Neuronal stem cell (in vitro differentiated cells): ENCODE results near the gene HNRNPA2B1.
A peak's percentile ranks its signal among the peaks of the same experiment; 100 is the strongest.
"Not testable (repeated sequence)": the region's sequence is repeated elsewhere in the genome, so short reads cannot be mapped to it uniquely, and the experiment has no call there.

Experiments
- DNase-seq: peaks from one replicate; pipeline ENCODE4 v3.0.0-alpha.2; 2013; ENCODE audit warnings: low spot score
- H2AFZ ChIP-seq: one replicate; pipeline ENCODE4 v1.6.1; 2013; ENCODE audit warnings: mild to moderate bottlenecking, low read length, inconsistent platforms
- H2AK5ac ChIP-seq: 2 replicates; pipeline ENCODE4 v1.6.1; 2013; ENCODE audit warnings: low read depth, mild to moderate bottlenecking, inconsistent platforms, low read length, moderate library complexity, mixed read lengths
- H2BK120ac ChIP-seq: 2 replicates; pipeline ENCODE4 v1.6.1; 2013; ENCODE audit warnings: low read depth, mild to moderate bottlenecking, inconsistent platforms, low read length, moderate library complexity, mixed read lengths
- H2BK12ac ChIP-seq: one replicate; pipeline ENCODE4 v1.6.1; 2013; ENCODE audit warnings: low read length, inconsistent platforms
- H2BK15ac ChIP-seq: 2 replicates; pipeline ENCODE4 v1.6.1; 2013; ENCODE audit warnings: mild to moderate bottlenecking, low read length, inconsistent platforms, mixed read lengths
- H2BK5ac ChIP-seq: one replicate; pipeline ENCODE4 v1.6.1; 2013; ENCODE audit warnings: inconsistent platforms, mild to moderate bottlenecking, low read length, moderate library complexity
- H3K14ac ChIP-seq: one replicate; pipeline ENCODE4 v1.6.1; 2013; ENCODE audit warnings: low read length, inconsistent platforms
- H3K18ac ChIP-seq: 2 replicates; pipeline ENCODE4 v1.6.1; 2013; ENCODE audit warnings: low read length, inconsistent platforms
- H3K23ac ChIP-seq: 2 replicates; pipeline ENCODE4 v1.6.1; 2013; ENCODE audit warnings: low read depth, mild to moderate bottlenecking, mixed read lengths, low read length, inconsistent platforms; ENCODE audit not compliant: poor library complexity
- H3K27ac ChIP-seq: replicated peaks from 3 replicates; pipeline ENCODE4 v1.5.1; 2013; ENCODE audit warnings: low read length, inconsistent platforms
- H3K27me3 ChIP-seq, 3 experiments: 2 replicates each; pipeline ENCODE4 v1.6.1; 2013; ENCODE audit warnings: low read length in 3 of 3, mild to moderate bottlenecking in 2 of 3, inconsistent platforms in 1 of 3, low read depth in 1 of 3, mixed read lengths in 1 of 3, moderate library complexity in 1 of 3; ENCODE audit not compliant: control insufficient read depth in 3 of 3, insufficient read depth in 3 of 3
- H3K36me3 ChIP-seq, 2 donors: replicated peaks in 1 of 2; 2 replicates each; pipeline ENCODE4 v1.6.1; 2013; ENCODE audit warnings: low read length in 2 of 2; ENCODE audit not compliant: control insufficient read depth in 2 of 2, insufficient read depth in 2 of 2
- H3K4ac ChIP-seq: 2 replicates; pipeline ENCODE4 v1.6.1; 2013; ENCODE audit warnings: inconsistent platforms, mild to moderate bottlenecking, low read length, moderate library complexity
- H3K4me1 ChIP-seq, 2 donors: 1 replicate in 1 of 2; 2 replicates in 1 of 2; pipeline ENCODE4 v1.6.1; 2013; ENCODE audit warnings: low read length in 2 of 2, low read depth in 1 of 2; ENCODE audit not compliant: control insufficient read depth in 2 of 2, insufficient read depth in 1 of 2
- H3K4me2 ChIP-seq: one replicate; pipeline ENCODE4 v1.6.1; 2013; ENCODE audit warnings: mild to moderate bottlenecking, low read length, inconsistent platforms; ENCODE audit not compliant: insufficient read depth, poor library complexity, severe bottlenecking
- H3K4me3 ChIP-seq, 2 donors: 2 replicates each; pipeline ENCODE4 v1.5.1; 2013; ENCODE audit warnings: low read length in 2 of 2, mild to moderate bottlenecking in 2 of 2, inconsistent platforms in 1 of 2, moderate library complexity in 1 of 2
- H3K79me1 ChIP-seq: one replicate; pipeline ENCODE4 v1.6.1; 2013; ENCODE audit warnings: low read depth, mild to moderate bottlenecking, inconsistent platforms, low read length, moderate library complexity
- H3K9ac ChIP-seq: one replicate; pipeline ENCODE4 v1.6.1; 2013; ENCODE audit warnings: mild to moderate bottlenecking, low read depth, low read length, inconsistent platforms; ENCODE audit not compliant: poor library complexity
- H3K9me3 ChIP-seq, 2 donors: replicated peaks in 1 of 2; 2 replicates each; pipeline versions ENCODE3 to v1.6.1; 2013; ENCODE audit warnings: low read length in 2 of 2, mild to moderate bottlenecking in 2 of 2, inconsistent platforms in 1 of 2, low read depth in 1 of 2, mixed read lengths in 1 of 2, moderate library complexity in 1 of 2; ENCODE audit not compliant: control insufficient read depth in 2 of 2, insufficient read depth in 1 of 2
- H4K8ac ChIP-seq: one replicate; pipeline ENCODE4 v1.6.1; 2013; ENCODE audit warnings: low read depth, mild to moderate bottlenecking, inconsistent platforms, low read length, moderate library complexity
- H4K91ac ChIP-seq: one replicate; pipeline ENCODE4 v1.6.1; 2013; ENCODE audit warnings: low read length, low read depth, mild to moderate bottlenecking, inconsistent platforms; ENCODE audit not compliant: poor library complexity
- WGBS, 2 donors: extraction: QIAGEN DNeasy Blood & Tissue Kit; methylation state at CpG; one replicate each; pipeline ENCODE4 v1.1.7; 2013; ENCODE audit warnings: missing lambda C conversion rate in 2 of 2, mixed read lengths in 1 of 2; ENCODE audit not compliant: insufficient read length in 2 of 2, insufficient replicate concordance in 1 of 2; ENCODE audit errors: extremely low coverage in 2 of 2; 5-methylcytosine and 5-hydroxymethylcytosine counted together

The HNRNPA2B1 gene

DNA sequence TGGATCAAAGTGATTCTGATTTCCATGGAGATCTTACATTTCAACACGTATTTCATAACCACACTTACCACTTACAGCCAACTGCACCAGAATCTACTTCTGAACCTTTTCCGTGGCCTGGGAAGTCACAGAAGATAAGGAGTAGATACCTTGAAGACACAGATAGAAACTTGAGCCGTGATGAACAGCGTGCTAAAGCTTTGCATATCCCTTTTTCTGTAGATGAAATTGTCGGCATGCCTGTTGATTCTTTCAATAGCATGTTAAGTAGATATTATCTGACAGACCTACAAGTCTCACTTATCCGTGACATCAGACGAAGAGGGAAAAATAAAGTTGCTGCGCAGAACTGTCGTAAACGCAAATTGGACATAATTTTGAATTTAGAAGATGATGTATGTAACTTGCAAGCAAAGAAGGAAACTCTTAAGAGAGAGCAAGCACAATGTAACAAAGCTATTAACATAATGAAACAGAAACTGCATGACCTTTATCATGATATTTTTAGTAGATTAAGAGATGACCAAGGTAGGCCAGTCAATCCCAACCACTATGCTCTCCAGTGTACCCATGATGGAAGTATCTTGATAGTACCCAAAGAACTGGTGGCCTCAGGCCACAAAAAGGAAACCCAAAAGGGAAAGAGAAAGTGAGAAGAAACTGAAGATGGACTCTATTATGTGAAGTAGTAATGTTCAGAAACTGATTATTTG, 15.3 kb downstream of the HNRNPA2B1 start:
- H2BK15ac ChIP-seq = no peak overlapping the region
- H3K27ac ChIP-seq = peak overlapping the region; percentile 25
- H3K79me1 ChIP-seq = no peaks in the 10 kb centered on the region
- no peak overlapping the region for H2AFZ ChIP-seq
- DNase-seq = no peak
- no peak overlapping the region for H2BK120ac ChIP-seq
- no CpG with 5 or more reads among the region's 10 CpGs for WGBS, 2 donors
- H3K36me3 ChIP-seq = peaks cover 3 to 36% of the 10 kb centered on the region in 2 donors
- no peaks in the 10 kb centered on the region for H3K4me1 ChIP-seq
- no peak overlapping the region for H3K14ac ChIP-seq
- H3K9me3 ChIP-seq = no peaks in the 10 kb centered on the region
- H4K8ac ChIP-seq = no peak overlapping the region
- H3K18ac ChIP-seq = no peak overlapping the region
- no peaks in the 10 kb centered on the region for H3K27me3 ChIP-seq
- no peak overlapping the region for H3K9ac ChIP-seq
- H2BK5ac ChIP-seq = no peak overlapping the region
- no peak overlapping the region for H2AK5ac ChIP-seq
- H3K4ac ChIP-seq = no peak overlapping the region
- no peak overlapping the region for H3K4me2 ChIP-seq
- H2BK12ac ChIP-seq = no peak overlapping the region
- H3K4me3 ChIP-seq = no peak overlapping the region
- no peak overlapping the region for H4K91ac ChIP-seq
- no peak overlapping the region for H3K23ac ChIP-seq

DNA sequence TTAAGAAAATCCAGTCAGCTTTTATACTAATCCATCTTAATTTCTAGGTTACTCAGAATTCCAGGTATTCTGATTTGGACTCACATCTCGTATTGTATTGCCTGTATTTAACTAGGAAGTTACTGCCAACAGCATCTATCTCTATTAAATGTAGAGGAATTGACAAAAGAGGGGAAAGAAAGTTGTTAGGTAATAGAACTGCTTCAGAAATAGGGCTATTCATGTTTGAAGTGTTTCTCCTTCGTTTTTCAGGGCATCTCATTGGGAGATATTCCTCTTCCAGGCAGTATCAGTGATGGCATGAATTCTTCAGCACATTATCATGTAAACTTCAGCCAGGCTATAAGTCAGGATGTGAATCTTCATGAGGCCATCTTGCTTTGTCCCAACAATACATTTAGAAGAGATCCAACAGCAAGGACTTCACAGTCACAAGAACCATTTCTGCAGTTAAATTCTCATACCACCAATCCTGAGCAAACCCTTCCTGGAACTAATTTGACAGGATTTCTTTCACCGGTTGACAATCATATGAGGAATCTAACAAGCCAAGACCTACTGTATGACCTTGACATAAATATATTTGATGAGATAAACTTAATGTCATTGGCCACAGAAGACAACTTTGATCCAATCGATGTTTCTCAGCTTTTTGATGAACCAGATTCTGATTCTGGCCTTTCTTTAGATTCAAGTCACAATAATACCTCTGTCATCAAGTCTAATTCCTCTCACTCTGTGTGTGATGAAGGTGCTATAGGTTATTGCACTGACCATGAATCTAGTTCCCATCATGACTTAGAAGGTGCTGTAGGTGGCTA, 16.1 kb downstream of the HNRNPA2B1 start:
- H2BK5ac ChIP-seq, H2AFZ ChIP-seq, H3K23ac ChIP-seq, H3K4me2 ChIP-seq, H3K4me1 ChIP-seq, H3K18ac ChIP-seq, H2BK15ac ChIP-seq, H2BK120ac ChIP-seq, H4K8ac ChIP-seq, H3K4me3 ChIP-seq, H3K27me3 ChIP-seq, H4K91ac ChIP-seq, H2AK5ac ChIP-seq, H3K79me1 ChIP-seq, H3K9me3 ChIP-seq, H3K4ac ChIP-seq, DNase-seq, H2BK12ac ChIP-seq, H3K9ac ChIP-seq, H3K14ac ChIP-seq: not testable (repeated sequence)
- peaks cover 2 to 28% of the 10 kb centered on the region in 2 donors for H3K36me3 ChIP-seq
- whole genome bisulfite sequencing, 2 donors = no CpG with 5 or more reads among the region's 4 CpGs
- peak overlapping the region; percentile 25 for H3K27ac ChIP-seq

DNA sequence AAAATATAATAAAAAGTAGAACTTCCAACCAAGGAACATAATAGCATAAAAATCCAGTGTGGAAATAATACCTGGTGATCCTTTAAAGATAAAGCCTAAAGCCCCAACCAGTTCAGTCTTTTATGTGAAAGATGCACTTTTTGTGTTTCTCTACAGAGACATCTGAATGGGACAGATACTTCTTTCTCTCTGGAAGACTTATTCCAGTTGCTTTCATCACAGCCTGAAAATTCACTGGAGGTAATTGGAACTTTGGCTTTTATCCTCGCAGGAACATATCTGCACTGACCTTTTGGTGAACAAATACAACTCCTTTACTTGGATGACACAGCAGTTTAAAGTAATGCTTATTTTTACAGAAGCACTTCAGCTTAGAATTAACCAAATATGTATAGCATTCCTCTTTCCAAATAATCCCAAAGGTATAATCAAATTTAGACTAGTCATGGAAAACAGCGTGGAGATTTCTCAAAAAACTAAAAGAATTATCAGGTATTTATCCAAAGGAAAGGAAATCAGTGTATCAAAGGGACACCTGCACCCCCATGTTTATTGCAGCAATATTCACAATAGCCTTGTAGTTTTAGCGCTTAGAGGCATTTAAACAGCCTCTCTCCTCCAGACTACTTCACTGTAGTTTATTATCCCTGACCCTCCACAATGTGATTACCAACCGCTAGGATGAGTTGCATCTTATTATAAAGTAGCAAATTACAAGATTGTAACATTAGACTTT, 16.8 kb downstream of the HNRNPA2B1 start:
- Histone ChIP-seq H3K4me3 (no peak overlapping the region), H4K91ac (no peak overlapping the region), H2BK120ac (no peak overlapping the region), H3K27ac (peak overlapping the region; percentile 41), H3K4ac (no peak overlapping the region), H3K23ac (no peak overlapping the region), H3K79me1 (no peaks in the 10 kb centered on the region), H3K27me3 (no peaks in the 10 kb centered on the region), H3K9ac (no peak overlapping the region), H3K9me3 (no peaks in the 10 kb centered on the region), H3K4me2 (no peak overlapping the region), H3K36me3 (peaks cover 2 to 20% of the 10 kb centered on the region in 2 donors), H2BK5ac (no peak overlapping the region), H3K18ac (no peak overlapping the region), H2AFZ (no peak overlapping the region), H3K14ac (no peak overlapping the region), H2AK5ac (no peak overlapping the region), H2BK15ac (no peak overlapping the region), H2BK12ac (no peak overlapping the region), H3K4me1 (no peaks in the 10 kb centered on the region), H4K8ac (no peak overlapping the region)
- DNase-seq = no peak
- WGBS, 2 donors = no CpG with 5 or more reads among the region's 4 CpGs

DNA sequence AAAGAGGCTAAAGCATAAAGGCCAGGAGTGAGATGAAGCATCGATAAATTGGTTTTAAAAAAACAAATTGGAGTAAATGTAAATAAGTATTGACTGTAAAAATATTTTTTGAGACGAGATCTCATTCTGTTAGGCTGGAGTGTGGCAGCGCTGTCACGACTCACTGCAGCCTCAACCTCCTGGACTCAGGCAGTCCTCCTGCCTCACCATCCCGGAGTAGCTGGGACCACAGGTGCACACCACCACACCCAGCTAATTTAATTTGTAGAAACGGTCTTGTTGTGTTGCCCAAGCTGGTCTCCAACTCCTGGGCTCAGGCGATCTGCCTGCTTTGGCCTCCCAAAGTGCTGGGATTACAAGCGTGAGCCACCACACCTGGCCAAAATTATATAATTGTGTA, 17.8 kb downstream of the HNRNPA2B1 start:
- Histone ChIP-seq H3K18ac (no peak overlapping the region), H2AFZ (no peak overlapping the region), H4K8ac (no peak overlapping the region), H3K23ac (peak overlapping the region; percentile 48), H3K4me1 (no peaks in the 10 kb centered on the region), H3K4ac (no peak overlapping the region), H2BK120ac (no peak overlapping the region), H3K4me2 (no peak overlapping the region), H4K91ac (no peak overlapping the region), H2BK15ac (no peak overlapping the region), H2AK5ac (no peak overlapping the region), H3K27me3 (no peaks in the 10 kb centered on the region), H3K79me1 (no peaks in the 10 kb centered on the region), H2BK12ac (no peak overlapping the region), H3K36me3 (peaks cover under 1 to 10% of the 10 kb centered on the region in 2 donors), H2BK5ac (no peak overlapping the region), H3K14ac (no peak overlapping the region), H3K9me3 (peaks cover 0 to 2% of the 10 kb centered on the region in 2 donors), H3K27ac (no peak overlapping the region), H3K4me3 (no peak overlapping the region), H3K9ac (no peak overlapping the region)
- DNase-seq = no peak
- WGBS, 2 donors = no CpG with 5 or more reads among the region's 8 CpGs
